ENCODE results near the gene SLC9C2.
"Not testable (repeated sequence)": the region's sequence is repeated elsewhere in the genome, so short reads cannot be mapped to it uniquely, and the experiment has no call there.

Gene SLC9C2

GRCh38 chr1:173603056-173603591 is at the start of gene SLC9C2:
SLC9C2 (minus strand) TSS chr1:173603072; CDS start chr1:173601776, 1,296 bp downstream.
- DNase-seq (ENCODE audit: low read depth, low spot score) = no peak

- DNase-seq (ENCODE audit: low read depth, low spot score) = no peak
Measured at GRCh38 chr1:173648880-173649605, 46.2 kb upstream of the SLC9C2 start.

DNA sequence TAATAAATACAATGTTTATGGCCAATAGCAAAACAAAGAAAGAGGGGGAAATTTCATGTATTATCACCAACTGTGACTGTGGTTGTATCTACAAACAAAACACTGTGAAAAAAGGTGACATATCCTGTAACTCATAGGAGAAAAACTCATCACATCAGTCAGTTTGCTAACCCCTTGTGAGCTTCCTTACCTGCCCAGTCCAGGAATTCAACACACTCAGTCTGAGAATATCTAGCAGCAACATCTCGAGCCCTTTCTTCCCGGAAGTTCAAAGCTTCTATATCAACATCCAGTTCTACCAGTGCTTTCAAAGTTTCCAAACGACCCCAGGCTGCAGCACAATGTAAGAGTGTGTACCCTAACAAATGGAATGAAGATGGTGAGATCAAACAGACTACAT is 43.8 kb upstream of the SLC9C2 start:
- DNase-seq (ENCODE audit: low read depth, low spot score) = no peak

DNA sequence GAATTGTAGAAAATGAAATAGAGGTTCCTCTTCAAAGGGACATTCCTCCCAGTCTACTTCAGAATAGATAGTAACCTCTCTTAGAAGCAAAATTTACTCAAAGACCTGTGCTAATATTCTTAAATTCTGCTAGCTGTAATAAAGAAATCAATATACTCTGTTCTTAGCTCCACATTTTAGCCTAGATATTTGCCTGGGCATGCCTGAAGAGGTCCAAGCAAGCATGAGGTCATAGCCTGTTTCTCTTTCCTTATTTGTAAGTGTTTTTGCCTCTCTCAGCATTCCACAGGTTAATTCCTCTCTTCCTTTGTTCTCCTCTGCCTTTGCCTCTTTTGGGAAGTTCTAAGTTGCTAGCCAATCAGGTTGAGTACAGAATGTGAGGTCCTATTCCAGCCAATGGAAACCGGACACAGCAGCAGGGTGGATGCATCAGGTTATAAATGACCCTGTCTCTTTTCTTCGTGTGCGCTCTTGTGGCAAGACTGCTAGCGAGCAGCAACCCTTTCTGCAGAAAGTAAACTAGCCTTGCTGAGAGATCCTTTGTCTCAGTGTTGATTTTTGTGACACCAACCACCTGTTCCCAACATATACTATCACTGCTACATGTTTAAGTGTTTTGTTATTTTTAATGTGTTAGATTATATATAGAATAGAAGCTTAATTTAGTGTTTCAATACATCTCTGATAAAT is 39.7 kb upstream of the SLC9C2 start:
- not testable (repeated sequence) for DNase-seq (ENCODE audit: low read depth, low spot score)

- no peak for DNase-seq (ENCODE audit: low read depth, low spot score)
Measured at GRCh38 chr1:173639102-173639501, 36.2 kb upstream of the SLC9C2 start.

DNA sequence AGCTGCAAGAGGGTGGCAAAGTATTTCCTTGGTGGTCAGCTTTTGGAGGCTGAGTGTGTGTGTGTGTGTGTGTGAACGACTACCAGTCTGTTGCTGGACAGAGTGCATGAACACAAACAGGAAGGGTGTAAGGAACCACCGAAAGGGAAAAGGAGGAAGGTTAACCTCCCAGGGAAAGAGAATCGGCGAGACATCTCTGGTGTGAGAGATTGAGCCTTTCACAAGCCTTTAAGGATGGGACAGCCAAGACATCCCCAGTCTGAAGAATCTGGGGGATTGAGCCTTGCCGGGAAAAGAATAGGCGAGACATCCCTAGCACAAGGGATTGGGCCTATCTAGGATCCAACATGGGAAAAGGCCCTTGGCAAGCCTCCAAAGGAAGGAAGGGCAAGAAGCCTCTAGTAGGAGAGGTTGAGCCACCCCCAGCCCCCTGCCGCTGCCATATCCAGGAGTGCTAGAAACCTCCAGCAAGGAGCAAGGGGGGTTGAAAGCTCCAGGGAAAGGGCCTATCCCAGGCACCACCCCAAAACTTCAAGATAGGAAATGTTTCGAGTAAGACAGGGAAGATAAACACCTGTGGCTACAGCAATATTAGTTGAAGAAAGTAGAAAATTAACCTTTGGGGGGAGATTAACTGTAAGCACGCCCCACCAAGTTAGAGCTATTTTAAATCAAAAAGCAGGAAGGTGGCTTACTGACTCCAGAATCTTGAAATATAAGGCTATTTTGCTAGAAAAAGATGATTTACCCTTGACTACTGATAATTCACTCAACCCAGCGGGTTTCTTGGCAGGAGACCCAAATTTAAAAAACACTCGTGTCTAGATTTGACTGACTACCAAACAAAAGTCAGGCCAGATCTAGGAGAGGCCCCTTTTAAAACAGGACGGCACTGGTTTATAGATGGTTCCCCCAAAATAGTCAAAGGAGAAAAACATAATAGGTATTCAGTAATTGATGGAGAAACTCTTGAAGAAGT is 35.5 kb upstream of the SLC9C2 start:
- no peak for DNase-seq (ENCODE audit: low read depth, low spot score)

GRCh38 chr1:173637236-173638042 is 34.6 kb upstream of the SLC9C2 start:
- not testable (repeated sequence) for DNase-seq (ENCODE audit: low read depth, low spot score)

DNA sequence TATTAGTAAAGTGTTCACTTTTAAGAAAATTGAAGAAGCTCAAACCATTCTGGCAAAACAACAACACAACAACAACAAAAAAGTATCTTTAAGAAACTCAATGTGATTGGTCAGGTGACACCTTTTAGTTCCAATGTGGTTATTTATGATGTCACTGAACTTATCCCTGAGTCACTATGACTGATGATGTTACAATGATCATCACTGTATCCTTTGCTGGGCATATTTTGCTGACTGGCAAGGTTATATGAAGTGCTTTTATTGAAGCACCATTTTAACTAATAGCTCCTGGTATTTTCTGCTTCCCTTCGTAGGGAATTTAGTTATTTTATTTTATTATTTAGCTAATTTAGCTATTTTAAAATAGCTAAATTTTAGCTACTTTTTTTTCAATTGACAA is 32.2 kb upstream of the SLC9C2 start, which contains the start of gene TEX50:
Gene TEX50 (plus strand): TSS at position 223 of the 400 bp plus-strand sequence. CDS start 184 bp downstream, outside the sequence.
- no peak for DNase-seq (ENCODE audit: low read depth, low spot score)

GRCh38 chr1:173628888-173629287 is 26.0 kb upstream of the SLC9C2 start:
- DNase-seq (ENCODE audit: low read depth, low spot score) = no peak

DNA sequence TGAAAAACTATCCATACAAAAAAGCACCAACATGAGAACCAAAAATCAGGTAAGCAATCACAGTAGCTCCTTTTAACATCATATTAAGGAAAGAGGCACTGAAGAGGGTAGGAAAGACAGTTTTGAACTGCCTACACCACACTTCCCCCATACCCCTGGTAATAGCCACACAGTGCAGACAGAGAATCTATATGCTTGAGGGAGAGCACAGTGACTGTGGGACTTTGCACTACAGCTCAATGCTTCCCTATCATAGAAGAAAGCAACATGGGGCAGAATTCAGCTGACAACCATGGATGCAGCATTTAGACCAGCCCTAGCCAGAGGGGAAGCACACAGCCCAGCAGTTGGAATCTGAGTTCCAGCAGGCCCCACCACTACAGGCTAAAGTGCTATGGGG is 24.4 kb upstream of the SLC9C2 start:
- no peak for DNase-seq (ENCODE audit: low read depth, low spot score)

- DNase-seq (ENCODE audit: low read depth, low spot score) = no peak
Measured at GRCh38 chr1:173616859-173617258, 14.0 kb upstream of the SLC9C2 start.

DNA sequence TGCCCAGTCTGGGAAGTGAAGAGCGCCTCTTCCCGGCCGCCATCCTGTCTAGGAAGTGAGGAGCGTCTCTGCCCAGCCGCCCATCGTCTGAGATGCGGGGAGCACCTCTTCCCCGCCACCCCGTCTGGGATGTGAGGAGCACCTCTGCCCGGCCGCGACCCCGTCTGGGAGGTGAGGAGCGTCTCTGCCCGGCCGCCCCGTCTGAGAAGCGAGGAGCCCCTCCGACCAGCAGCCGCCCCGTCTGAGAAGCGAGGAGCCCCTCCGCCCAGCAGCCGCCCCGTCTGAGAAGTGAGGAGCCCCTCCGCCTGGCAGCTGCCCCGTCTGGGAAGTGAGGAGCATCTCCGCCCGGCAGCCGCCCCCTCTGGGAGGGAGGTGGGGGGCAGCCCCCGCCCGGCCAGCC is 10.2 kb upstream of the SLC9C2 start:
- DNase-seq (ENCODE audit: low read depth, low spot score) = not testable (repeated sequence)

GRCh38 chr1:173608503-173609216 is 5.8 kb upstream of the SLC9C2 start:
- DNase-seq (ENCODE audit: low read depth, low spot score) = no peak

GRCh38 chr1:173601588-173601987 is 1.3 kb downstream of the SLC9C2 start:
- DNase-seq (ENCODE audit: low read depth, low spot score) = no peak

GRCh38 chr1:173596097-173596825 is 6.6 kb downstream of the SLC9C2 start:
- DNase-seq (ENCODE audit: low read depth, low spot score) = no peak

DNA sequence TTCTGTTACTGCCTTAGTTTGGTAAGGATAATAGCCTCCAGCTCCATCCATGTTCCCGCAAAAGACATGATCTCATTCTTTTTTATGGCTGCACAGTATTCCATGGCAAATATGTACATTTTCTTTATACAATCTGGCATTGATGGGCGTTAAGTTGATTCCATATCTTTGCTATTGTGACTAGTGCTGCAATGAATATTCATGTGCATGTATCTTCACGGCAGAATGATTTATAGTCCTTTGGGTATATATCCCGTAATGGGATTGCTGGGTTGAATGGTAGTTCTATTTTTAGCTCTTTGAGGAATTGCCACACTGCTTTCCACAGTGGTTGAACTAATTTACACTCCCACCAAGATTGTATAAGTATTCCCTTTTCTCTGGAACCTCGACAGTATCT is 11.7 kb downstream of the SLC9C2 start:
- not testable (repeated sequence) for DNase-seq (ENCODE audit: low read depth, low spot score)

- no peak for DNase-seq (ENCODE audit: low read depth, low spot score)
Measured at GRCh38 chr1:173590557-173590956, 12.3 kb downstream of the SLC9C2 start.

GRCh38 chr1:173581383-173582079 is 21.3 kb downstream of the SLC9C2 start:
- DNase-seq (ENCODE audit: low read depth, low spot score) = no peak

DNA sequence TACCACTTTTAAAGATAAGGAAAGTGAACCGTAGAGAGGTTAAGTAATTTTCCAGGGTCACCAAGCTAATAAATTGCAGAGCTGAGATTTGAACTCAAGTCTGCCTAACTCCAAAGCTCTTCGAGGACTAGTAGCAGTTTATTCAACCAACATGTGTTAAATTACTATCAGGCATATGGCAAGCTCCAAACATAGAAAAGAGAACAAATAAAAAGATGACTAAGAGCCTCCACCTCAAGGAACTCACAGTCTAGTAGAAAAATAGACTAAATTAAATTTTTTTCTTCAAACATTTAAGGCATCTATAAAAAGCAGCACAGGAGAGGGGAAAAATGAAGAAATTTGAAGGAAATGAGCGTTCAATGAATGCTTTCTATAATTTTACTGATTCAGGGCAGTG is 22.2 kb downstream of the SLC9C2 start:
- DNase-seq (ENCODE audit: low read depth, low spot score) = no peak

Data from iPS DF 19.7 (cell line).